Inferior parietal cortex (tissue), 1 donor: ENCODE results near the gene TMED7.

ENCODE experiments used
- DNase-seq: peaks from one replicate; pipeline ENCODE4 v3.0.0-alpha.2; 2016; ENCODE audit errors: extremely low spot score

TMED7 gene

GRCh38 chr5:115627295-115627865 lies 1.5 kb upstream of the TMED7 start:
- DNase-seq, result no peak

- no peak for DNase-seq
Observed at GRCh38 chr5:115626445-115626823, 598 bp upstream of the TMED7 start.

- no peak for DNase-seq
Observed at GRCh38 chr5:115624994-115625393, 842 bp downstream of the TMED7 start.

DNA sequence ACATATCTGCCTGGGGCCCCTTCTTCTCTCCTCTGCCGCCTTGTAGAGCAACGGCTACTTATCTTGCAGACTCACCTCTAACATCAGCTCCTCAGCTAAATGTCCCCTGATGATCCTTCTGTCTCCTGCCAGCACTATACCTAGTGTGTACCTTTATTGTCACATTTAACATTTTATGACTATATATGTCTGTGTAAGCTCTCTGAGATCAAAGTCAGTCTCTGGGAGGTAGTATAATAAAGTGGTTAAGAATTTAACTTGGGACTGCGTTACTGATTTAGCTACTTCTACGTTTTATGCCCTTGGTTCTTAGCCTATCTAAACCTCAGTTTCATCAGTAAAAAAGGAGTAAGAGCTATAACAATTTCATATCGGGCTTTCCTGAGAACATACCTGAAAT lies 2.2 kb downstream of the TMED7 start:
- no peak for DNase-seq

GRCh38 chr5:115621365-115621900 lies 4.4 kb downstream of the TMED7 start:
- DNase-seq, result no peak

DNA sequence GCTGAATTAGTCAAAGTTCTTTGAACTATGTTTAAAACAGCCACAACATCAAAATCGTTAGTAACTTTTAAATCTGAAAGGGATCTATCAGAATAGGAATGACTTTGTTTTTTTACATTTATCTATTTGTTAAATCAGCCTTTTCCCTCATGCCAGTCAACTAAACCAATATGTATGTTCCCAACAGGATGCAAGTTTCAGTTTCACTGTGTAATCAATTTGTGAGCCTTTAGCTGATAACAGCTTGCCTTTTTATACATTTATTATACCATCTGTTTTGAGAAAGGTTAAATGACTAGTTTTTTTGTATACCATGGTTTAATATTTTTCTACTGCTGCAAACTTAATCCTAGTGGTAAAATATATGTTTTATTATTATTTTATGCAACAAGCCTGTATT lies 8.9 kb downstream of the TMED7 start:
- DNase-seq, result no peak

DNA sequence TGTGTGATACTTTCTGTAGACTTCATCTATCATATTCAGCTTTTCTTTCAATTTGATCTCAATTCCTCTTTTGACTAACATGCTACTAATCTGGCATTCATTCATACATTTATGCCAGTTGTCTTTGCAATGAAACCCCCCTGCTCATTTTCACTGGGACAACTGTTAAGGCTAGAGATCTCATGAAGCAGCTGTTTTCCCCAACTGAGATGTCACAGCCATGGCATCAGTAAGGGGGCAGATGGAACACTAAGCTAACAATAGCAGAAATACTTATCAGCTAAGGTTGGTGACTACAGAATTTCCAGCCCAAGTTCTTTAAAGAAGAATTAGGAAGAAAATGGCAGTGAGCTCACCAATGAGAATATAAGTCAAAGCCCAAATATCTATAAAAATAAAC lies 9.4 kb downstream of the TMED7 start:
- no peak for DNase-seq

- no peak for DNase-seq
Observed at GRCh38 chr5:115611873-115612272, 14.0 kb downstream of the TMED7 start.

- no peak for DNase-seq
Observed at GRCh38 chr5:115607935-115608334, 17.9 kb downstream of the TMED7 start.

DNA sequence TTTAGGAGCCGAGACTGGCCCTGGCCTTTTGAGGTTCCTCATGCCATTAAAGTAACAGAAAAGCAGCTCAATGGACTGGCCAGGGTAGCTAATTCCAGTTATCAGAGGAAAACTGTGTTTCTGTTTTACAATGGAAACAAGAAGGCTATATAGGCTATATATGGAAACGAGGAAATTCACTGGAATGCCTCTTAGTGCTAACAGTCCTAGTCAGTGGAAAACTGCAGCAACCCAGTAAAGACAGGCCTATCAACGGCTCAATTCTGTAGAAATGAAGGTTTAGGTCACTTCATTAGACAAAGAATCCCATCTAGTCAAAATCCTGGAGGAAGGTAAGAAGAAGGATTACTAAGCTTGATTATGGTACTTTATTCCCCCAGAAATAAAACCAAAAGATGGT lies 20.4 kb downstream of the TMED7 start:
- DNase-seq, result no peak

GRCh38 chr5:115602591-115603125 lies 23.2 kb downstream of the TMED7 start:
- no peak for DNase-seq

- no peak for DNase-seq
Observed at GRCh38 chr5:115601701-115602590, 23.9 kb downstream of the TMED7 start, which contains the start of gene TICAM2. Gene TICAM2, minus strand, starts transcription at chr5:115602479. Its CDS starts 21,223 bp downstream, at chr5:115581256.

DNA sequence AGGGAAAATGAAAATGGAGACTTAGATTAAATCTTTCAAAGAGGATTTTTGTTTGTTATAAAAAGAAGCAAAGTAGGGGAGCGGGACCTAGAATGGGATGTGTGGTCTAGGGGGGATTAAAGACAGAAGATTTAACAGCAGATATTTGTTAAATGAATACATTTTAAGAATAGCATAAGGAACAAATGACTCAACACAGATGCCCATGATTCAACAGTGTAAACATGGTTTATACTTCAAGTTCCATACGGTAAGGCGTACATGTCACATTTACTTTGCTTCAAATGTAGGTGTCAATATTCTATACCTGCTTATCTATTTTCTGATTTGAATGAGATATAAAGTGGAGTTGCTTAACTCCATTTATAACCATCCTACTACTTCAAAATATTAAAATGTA lies 25.1 kb downstream of the TMED7 start:
- no peak for DNase-seq

DNA sequence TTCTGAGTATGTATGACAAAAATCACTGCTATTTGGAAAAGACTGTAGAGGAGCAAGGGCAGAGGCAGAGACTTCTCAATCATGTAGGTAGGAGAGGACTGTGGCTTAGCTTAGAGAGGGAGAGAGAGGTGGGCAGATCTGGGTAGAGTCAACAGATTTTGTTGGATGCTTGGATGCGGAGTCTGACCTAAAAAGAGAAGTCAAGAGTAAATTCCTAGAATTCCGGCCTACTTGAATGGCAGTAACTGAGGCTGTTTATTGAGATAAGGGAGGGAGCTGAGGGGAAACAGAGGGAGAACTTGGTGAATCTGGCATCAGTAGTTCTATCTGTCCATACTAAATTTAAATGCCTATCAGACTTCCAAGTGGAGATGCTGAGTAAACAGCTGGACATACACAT lies 25.9 kb downstream of the TMED7 start:
- DNase-seq, result no peak

DNA sequence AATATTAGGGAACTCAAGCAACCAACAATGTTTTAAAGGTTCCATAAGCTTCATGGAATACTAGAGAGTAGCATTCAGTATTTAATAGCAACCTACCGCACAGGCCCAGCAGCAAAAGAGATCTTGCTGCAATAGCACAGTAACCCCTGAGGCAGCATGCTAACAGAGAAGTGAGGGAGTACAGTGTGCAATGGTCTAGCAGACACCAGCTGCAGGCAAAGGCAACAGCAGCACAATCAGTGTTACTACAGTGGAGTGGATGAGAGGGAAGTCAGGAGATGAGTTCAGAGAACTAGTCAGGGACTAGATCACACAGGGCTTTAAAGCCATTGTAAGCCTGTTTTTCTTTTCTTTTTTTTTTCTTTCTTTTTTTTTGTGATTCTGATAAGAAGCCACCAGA lies 26.3 kb downstream of the TMED7 start:
- DNase-seq, result no peak

GRCh38 chr5:115594128-115595047 lies 31.4 kb downstream of the TMED7 start:
- no peak for DNase-seq

GRCh38 chr5:115589043-115589442 lies 36.8 kb downstream of the TMED7 start:
- DNase-seq, result no peak

DNA sequence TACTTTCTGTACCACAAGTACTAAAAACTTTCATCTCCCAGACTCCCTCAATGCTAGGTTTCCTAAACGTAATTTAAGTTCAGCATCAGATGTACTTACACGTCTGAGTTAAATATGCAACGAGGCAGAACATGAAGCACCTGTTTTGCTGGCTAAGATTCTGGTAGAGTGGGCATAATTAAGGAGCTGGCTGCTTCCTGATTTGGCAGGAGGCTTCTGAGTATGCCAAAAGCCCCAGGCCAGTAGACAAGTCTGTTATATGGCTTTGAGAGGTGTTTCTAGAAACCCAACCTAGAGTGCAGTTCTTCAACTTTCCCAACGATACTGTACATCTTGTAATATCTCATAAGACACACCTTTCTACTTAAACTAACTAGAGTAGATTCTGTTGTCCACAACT lies 37.2 kb downstream of the TMED7 start:
- DNase-seq, result no peak

DNA sequence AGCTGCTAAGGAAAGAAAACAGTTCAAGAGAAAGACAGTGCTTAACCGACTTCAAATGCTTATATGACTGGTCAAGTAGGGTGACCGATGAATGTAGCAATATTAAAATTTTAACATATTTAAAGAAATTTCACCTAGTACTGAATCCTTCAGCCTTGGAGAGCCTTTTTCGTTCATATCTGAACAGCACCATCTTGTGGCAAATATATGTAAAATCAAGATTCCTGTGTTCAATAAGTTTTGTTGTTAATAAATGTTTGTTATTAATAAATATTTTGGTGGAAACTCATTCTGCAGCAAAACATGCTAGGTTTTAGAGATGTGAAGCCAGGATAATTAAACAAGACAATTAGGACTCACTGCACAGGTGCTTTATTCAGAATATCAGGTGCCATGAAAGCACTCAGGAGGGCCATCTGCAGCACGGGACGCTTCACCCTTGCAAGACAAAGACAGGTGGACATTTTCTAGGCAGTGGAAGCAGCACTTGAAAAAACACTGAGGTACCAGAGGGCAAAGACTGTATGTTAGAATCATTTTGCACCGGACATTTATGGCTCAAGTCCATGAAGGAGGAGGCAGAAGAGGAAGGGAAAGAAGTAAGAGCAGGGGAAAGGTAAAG lies 39.2 kb downstream of the TMED7 start:
- peak; percentile 74 for DNase-seq

DNA sequence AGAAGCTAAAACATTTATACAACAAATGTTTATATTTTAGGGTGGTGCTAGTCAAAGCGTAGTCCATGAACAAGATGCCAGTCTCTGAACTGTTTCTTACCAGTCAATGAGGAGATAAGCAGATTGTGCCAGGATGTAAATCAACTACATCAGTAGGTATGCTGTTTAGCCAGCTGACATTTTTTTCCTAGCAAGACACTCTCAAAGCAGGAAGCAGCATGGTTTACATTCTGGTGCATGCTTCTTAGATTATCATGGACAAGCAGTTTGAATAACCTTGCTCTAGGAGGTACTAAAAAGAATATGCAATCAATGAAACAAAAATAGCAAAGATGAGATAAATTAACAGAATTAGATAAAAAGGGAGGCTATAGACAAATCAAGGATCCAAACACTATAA lies 40.6 kb downstream of the TMED7 start:
- no peak for DNase-seq

- no peak for DNase-seq
Observed at GRCh38 chr5:115584501-115584900, 41.3 kb downstream of the TMED7 start.
